ENCODE results near the gene GMDS. TPM values are rescaled to one million over a fixed set of nuclear protein-coding genes. Genes with fewer than 3 reads are reported as not detected.

The GMDS gene
- total RNA-seq, 6 experiments from 2014 or later = 13.2 to 18.0 (median 14.7) TPM

DNA sequence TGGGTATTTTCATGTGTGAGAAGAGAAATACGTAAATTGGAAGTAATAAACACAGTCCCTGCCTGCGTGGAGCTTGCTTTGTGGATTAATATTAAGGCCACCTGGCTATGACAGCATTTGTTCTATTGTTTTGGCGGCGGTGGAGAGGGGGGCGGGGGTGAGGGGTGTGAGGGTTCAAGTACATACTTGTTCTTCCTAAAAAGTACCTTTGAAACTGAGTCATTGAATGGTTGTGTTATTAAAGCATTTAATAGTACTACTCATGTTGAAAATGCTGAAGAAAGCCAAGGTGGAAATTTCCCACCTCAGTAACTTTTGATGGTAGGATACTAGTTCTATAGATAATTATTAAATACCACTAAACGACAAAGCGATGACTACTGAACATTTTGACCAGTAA, 540.7 kb downstream of the GMDS start:
- Mint-ChIP-seq H3K27me3 (ENCODE audit: insufficient read depth) (no peaks in the 10 kb centered on the region; the same call in 1 of the 2 replicates), H3K4me3 (no peak overlapping the region), H3K27ac (no peak overlapping the region)

DNA sequence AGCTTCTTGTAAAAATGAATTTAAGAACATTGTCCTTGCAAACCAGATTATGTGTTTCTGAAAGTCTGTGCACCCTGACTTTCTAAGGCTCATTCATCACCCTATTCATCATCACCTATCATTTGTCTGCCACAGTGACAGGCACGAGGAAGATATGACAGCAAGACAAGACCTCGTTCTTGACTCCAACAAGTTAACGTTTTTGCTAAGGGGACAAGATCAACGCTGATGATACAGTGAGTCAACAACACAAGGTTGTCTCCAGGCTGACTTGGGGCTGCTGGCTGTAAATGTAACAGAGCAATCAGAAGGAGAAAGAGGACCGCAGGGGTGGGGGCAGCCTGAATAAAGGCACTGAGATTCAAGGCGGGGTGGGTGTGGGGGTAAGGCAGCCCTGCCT, 541.5 kb downstream of the GMDS start:
- no peaks in the 10 kb centered on the region for H3K9me3 Mint-ChIP-seq
- no peak overlapping the region for H3K27ac Mint-ChIP-seq
- TF ChIP-seq, protein P1, sequence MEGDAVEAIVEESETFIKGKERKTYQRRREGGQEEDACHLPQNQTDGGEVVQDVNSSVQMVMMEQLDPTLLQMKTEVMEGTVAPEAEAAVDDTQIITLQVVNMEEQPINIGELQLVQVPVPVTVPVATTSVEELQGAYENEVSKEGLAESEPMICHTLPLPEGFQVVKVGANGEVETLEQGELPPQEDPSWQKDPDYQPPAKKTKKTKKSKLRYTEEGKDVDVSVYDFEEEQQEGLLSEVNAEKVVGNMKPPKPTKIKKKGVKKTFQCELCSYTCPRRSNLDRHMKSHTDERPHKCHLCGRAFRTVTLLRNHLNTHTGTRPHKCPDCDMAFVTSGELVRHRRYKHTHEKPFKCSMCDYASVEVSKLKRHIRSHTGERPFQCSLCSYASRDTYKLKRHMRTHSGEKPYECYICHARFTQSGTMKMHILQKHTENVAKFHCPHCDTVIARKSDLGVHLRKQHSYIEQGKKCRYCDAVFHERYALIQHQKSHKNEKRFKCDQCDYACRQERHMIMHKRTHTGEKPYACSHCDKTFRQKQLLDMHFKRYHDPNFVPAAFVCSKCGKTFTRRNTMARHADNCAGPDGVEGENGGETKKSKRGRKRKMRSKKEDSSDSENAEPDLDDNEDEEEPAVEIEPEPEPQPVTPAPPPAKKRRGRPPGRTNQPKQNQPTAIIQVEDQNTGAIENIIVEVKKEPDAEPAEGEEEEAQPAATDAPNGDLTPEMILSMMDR (IDR thresholded peaks at IDR 0.05) = no peak
- no peaks in the 10 kb centered on the region for H3K36me3 Mint-ChIP-seq (ENCODE audit: low read depth)
- H3K4me3 Mint-ChIP-seq = no peak overlapping the region
- no peaks in the 10 kb centered on the region; the same call in 1 of the 2 replicates for H3K27me3 Mint-ChIP-seq (ENCODE audit: insufficient read depth)
- no peak for DNase-seq
- peaks cover 48% of the 10 kb centered on the region for H3K4me1 Mint-ChIP-seq (ENCODE audit: low read depth)

More for the DNA sequence above, 540.7 kb downstream of the GMDS start:
- TF ChIP-seq, protein P1 (IDR thresholded peaks at IDR 0.05) = no peak
- Mint-ChIP-seq H3K9me3 (no peaks in the 10 kb centered on the region), H3K36me3 (ENCODE audit: low read depth) (no peaks in the 10 kb centered on the region), H3K4me1 (ENCODE audit: low read depth) (peaks cover 47% of the 10 kb centered on the region)
- DNase-seq = no peak

DNA sequence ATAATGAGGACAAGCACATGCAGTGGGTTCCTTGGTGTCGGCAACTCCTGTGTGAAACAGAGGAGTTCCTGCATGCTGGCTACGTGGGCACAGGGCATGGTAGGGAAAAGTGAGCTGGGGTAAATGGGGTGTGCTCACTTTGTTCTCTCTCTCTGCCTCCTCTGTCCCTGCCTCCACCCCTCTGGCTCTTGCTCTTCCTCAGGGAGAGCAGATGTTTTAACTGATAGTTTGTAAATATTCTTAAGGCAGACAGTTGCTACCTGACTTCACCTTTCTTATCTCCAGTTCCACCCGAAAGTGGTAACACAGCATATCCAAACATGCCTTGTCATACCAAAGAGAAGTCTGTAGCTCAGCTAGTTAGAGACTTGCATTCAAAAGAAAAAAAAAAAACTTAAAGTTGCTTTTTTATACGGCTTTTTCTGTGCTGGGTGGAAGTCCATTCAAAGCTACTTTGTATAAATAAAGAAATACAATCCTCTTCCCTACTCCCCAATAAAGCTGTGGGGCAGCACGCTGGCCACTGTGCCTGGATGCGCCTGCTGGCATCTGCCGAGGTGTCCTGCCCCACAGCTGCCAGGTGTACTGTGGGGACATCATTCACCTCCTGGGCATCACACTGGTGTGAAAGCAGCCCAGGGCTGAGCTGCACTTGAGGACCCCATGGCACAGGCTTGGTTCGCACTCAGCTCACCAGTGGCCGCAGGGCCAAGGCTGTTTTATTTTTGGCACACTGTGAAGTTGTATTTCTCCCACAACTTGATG, 542.1 kb downstream of the GMDS start:
- Mint-ChIP-seq H3K36me3 (ENCODE audit: low read depth) (no peaks in the 10 kb centered on the region), H3K9me3 (no peaks in the 10 kb centered on the region), H3K4me1 (ENCODE audit: low read depth) (peaks cover 48% of the 10 kb centered on the region), H3K27me3 (ENCODE audit: insufficient read depth) (no peaks in the 10 kb centered on the region; the same call in 1 of the 2 replicates), H3K27ac (peak overlapping the region; percentile 93; the same call in 1 of the 2 replicates), H3K4me3 (no peak overlapping the region)
- TF ChIP-seq, protein P1 (IDR thresholded peaks at IDR 0.05) = no peak
- no peak for DNase-seq

DNA sequence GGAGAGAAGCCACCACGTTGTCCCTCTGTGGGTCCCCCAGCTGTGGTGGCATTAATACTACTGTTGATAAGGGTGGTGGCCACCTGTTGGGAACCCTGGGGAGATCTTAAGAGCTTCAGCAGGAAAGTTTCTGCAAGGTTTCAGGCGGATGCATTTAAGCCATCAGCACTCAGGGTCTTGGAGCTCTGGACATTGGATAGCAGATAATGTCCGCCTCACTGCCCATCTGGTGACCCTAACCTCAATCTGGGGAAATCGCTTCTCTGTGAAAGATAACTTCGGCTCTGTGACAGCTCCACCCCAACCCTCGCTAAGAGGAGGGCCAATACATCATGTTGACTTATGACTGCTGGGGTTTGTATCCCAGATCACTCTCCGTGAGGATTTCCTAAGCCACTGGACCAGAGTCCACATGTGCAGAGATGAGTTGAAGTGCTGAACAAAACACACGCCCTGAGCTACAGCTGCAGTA, 542.8 kb downstream of the GMDS start:
- peak overlapping the region; percentile 81 for H3K4me3 Mint-ChIP-seq
- no peaks in the 10 kb centered on the region for H3K36me3 Mint-ChIP-seq (ENCODE audit: low read depth)
- peak overlapping the region; percentile 93 for H3K27ac Mint-ChIP-seq
- peaks cover under 1% of the 10 kb centered on the region; the same call in 1 of the 2 replicates for H3K27me3 Mint-ChIP-seq (ENCODE audit: insufficient read depth)
- no peaks in the 10 kb centered on the region for H3K9me3 Mint-ChIP-seq
- no peak for DNase-seq
- peaks cover 48% of the 10 kb centered on the region for H3K4me1 Mint-ChIP-seq (ENCODE audit: low read depth)
- TF ChIP-seq, protein P1 (IDR thresholded peaks at IDR 0.05) = no peak

DNA sequence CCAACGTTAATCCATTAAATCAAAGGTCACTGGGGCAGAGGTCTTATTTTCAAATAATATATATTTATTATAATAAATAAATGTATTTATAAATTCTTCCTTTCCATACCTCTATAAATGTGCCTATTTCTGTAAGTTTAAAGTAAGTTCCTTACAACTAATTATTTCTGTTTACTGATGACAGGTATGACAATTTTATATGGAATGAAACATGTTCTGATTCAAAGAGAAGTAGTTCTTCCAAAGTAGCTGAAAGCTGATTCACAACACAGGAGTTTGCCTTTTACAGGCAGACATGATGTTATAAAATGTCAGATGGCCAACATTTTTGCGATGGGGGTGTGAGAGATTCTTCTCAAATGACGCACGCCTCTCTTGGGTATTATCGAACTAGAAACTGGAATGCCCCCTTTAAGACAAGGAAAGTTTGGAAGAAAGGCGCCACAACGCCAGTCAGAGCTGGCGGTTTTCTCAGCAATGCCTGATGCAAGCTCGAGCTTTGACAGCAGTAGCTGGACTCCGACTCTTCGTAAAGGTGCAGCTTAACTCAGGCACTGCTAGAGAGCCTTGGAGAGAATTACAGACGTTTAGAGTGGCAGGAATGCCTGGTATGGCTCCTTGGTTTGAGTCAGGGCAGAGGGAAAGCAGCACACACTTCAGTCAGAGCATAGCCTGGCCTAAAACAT, 543.6 kb downstream of the GMDS start:
- Mint-ChIP-seq H3K9me3 (no peaks in the 10 kb centered on the region), H3K4me1 (ENCODE audit: low read depth) (peaks cover 48% of the 10 kb centered on the region), H3K36me3 (ENCODE audit: low read depth) (no peaks in the 10 kb centered on the region), H3K4me3 (peak overlapping the region; percentile 81), H3K27me3 (ENCODE audit: insufficient read depth) (peaks cover 2% of the 10 kb centered on the region; the same call in 1 of the 2 replicates), H3K27ac (peak overlapping the region; percentile 93)
- TF ChIP-seq, protein P1 (IDR thresholded peaks at IDR 0.05) = no peak
- peak; percentile 93 for DNase-seq
